H9 (cell line): ENCODE results near the gene ABCB6. TPM values are rescaled to one million over a fixed set of nuclear protein-coding genes. Genes with fewer than 3 reads are reported as not detected.

Experiments used
- DNase-seq: peaks from one replicate; pipeline ENCODE4 v3.0.0-alpha.2; 2017
- H2AFZ ChIP-seq: one replicate; pipeline ENCODE4 v1.6.1; 2013; ENCODE audit warnings: mild to moderate bottlenecking, low read length, control low read depth, moderate library complexity
- H2AK5ac ChIP-seq: 2 replicates; pipeline ENCODE4 v1.6.1; 2013; ENCODE audit warnings: low read length, control low read depth, mixed read lengths; ENCODE audit not compliant: insufficient read length
- H2BK120ac ChIP-seq: one replicate; pipeline ENCODE4 v1.6.1; 2013; ENCODE audit warnings: low read depth, mild to moderate bottlenecking, low read length, control low read depth, inconsistent platforms; ENCODE audit not compliant: poor library complexity, severe bottlenecking
- H2BK12ac ChIP-seq: 2 replicates; pipeline ENCODE4 v1.6.1; 2013; ENCODE audit warnings: low read length, control low read depth, mixed read lengths, low read depth; ENCODE audit not compliant: insufficient read length
- H2BK15ac ChIP-seq: 2 replicates; pipeline ENCODE4 v1.6.1; 2013; ENCODE audit warnings: low read depth, low read length, control low read depth
- H2BK20ac ChIP-seq: one replicate; pipeline ENCODE4 v1.6.1; 2013; ENCODE audit warnings: low read depth, mild to moderate bottlenecking, low read length, control low read depth, inconsistent platforms; ENCODE audit not compliant: poor library complexity, severe bottlenecking
- H2BK5ac ChIP-seq: 2 replicates; pipeline ENCODE4 v1.6.1; 2013; ENCODE audit warnings: low read length, control low read depth, mixed read lengths; ENCODE audit not compliant: insufficient read length
- H3K14ac ChIP-seq: 2 replicates; pipeline ENCODE4 v1.6.1; 2013; ENCODE audit warnings: low read length, control low read depth; ENCODE audit not compliant: insufficient read depth
- H3K18ac ChIP-seq: 2 replicates; pipeline ENCODE4 v1.6.1; 2013; ENCODE audit warnings: low read depth, mild to moderate bottlenecking, mixed read lengths, low read length, control low read depth; ENCODE audit not compliant: insufficient read length
- H3K23ac ChIP-seq: 2 replicates; pipeline ENCODE4 v1.6.1; 2013; ENCODE audit warnings: low read length, control low read depth, mixed read lengths, low read depth; ENCODE audit not compliant: insufficient read length
- H3K23me2 ChIP-seq: 2 replicates; pipeline ENCODE4 v1.6.1; 2013; ENCODE audit warnings: low read depth, mild to moderate bottlenecking, mixed read lengths, low read length, control low read depth; ENCODE audit not compliant: insufficient read length, poor library complexity, severe bottlenecking
- H3K27ac ChIP-seq: 2 replicates; pipeline ENCODE4 v1.5.1; 2013; ENCODE audit warnings: low read length, control low read depth, mixed read lengths, low read depth; ENCODE audit not compliant: insufficient read length
- H3K27me3 ChIP-seq: 2 replicates; pipeline ENCODE4 v1.6.1; 2013; ENCODE audit warnings: low read length, control low read depth, inconsistent platforms; ENCODE audit not compliant: insufficient read depth
- H3K4ac ChIP-seq: 2 replicates; pipeline ENCODE4 v1.6.1; 2013; ENCODE audit warnings: low read depth, mild to moderate bottlenecking, control low read depth, inconsistent platforms, low read length, moderate library complexity
- H3K4me1 ChIP-seq: 2 replicates; pipeline ENCODE4 v1.6.1; 2013; ENCODE audit warnings: low read length, control low read depth, inconsistent platforms; ENCODE audit not compliant: insufficient read depth
- H3K4me2 ChIP-seq: 2 replicates; pipeline ENCODE4 v1.6.1; 2013; ENCODE audit warnings: low read length, control low read depth, mixed read lengths; ENCODE audit not compliant: insufficient read length, insufficient read depth
- H3K56ac ChIP-seq: 2 replicates; pipeline ENCODE4 v1.6.1; 2013; ENCODE audit warnings: low read depth, mild to moderate bottlenecking, mixed read lengths, low read length, control low read depth; ENCODE audit not compliant: insufficient read length
- H3K79me1 ChIP-seq: 2 replicates; pipeline ENCODE4 v1.6.1; 2013; ENCODE audit warnings: low read depth, mild to moderate bottlenecking, moderate library complexity, low read length, control low read depth, inconsistent platforms; ENCODE audit not compliant: insufficient read depth, poor library complexity, severe bottlenecking
- H3K79me2 ChIP-seq: 2 replicates; pipeline ENCODE4 v1.6.1; 2013; ENCODE audit warnings: low read length, control low read depth, inconsistent platforms; ENCODE audit not compliant: insufficient read depth
- H3K9ac ChIP-seq: 2 replicates; pipeline ENCODE4 v1.6.1; 2013; ENCODE audit warnings: low read length, control low read depth, mixed read lengths; ENCODE audit not compliant: insufficient read length; ENCODE audit errors: extremely low read depth
- H3K9me3 ChIP-seq: one replicate; pipeline ENCODE4 v1.6.1; 2013; ENCODE audit warnings: low read depth, low read length, inconsistent platforms; ENCODE audit not compliant: control insufficient read depth
- H3T11ph ChIP-seq: one replicate; pipeline ENCODE4 v1.6.1; 2013; ENCODE audit warnings: mild to moderate bottlenecking, low read length, control low read depth, inconsistent platforms
- H4K20me1 ChIP-seq: one replicate; pipeline ENCODE4 v1.6.1; 2013; ENCODE audit not compliant: control insufficient read depth, insufficient read length, insufficient read depth
- H4K5ac ChIP-seq: 2 replicates; pipeline ENCODE4 v1.6.1; 2013; ENCODE audit warnings: low read depth, mild to moderate bottlenecking, mixed read lengths, low read length, control low read depth; ENCODE audit not compliant: insufficient read length
- H4K8ac ChIP-seq: replicated peaks from 2 replicates; pipeline ENCODE4 v1.6.1; 2013; ENCODE audit warnings: low read length, control low read depth, mixed read lengths, low read depth; ENCODE audit not compliant: insufficient read length
- H4K91ac ChIP-seq: 2 replicates; pipeline ENCODE4 v1.6.1; 2013; ENCODE audit warnings: low read depth, mild to moderate bottlenecking, moderate library complexity, mixed read lengths, low read length, control low read depth; ENCODE audit not compliant: insufficient read length
- H3K27ac Mint-ChIP-seq, 3 experiments: 2 replicates in 2 of 3; 3 replicates in 1 of 3; pipeline ENCODE4 v1.8.0; 2020 to 2021; ENCODE audit warnings: mixed read lengths in 3 of 3, mild to moderate bottlenecking in 1 of 3, moderate library complexity in 1 of 3
- H3K27me3 Mint-ChIP-seq: 2 replicates; pipeline ENCODE4 v1.8.0; 2021; ENCODE audit warnings: low read depth, mild to moderate bottlenecking, moderate library complexity, mixed read lengths
- H3K36me3 Mint-ChIP-seq, 3 experiments: 2 replicates in 2 of 3; 3 replicates in 1 of 3; pipeline ENCODE4 v1.8.0; 2020 to 2021; ENCODE audit warnings: low read depth in 3 of 3, mixed read lengths in 3 of 3; ENCODE audit not compliant: insufficient read depth in 1 of 3
- H3K4me1 Mint-ChIP-seq, 2 experiments: 2 replicates each; pipeline ENCODE4 v1.8.0; 2020; ENCODE audit warnings: mixed read lengths in 2 of 2
- H3K4me3 Mint-ChIP-seq, 2 experiments: 2 replicates in 1 of 2; 3 replicates in 1 of 2; pipeline ENCODE4 v1.8.0; 2020 to 2021; ENCODE audit warnings: mild to moderate bottlenecking in 2 of 2, mixed read lengths in 2 of 2, moderate library complexity in 1 of 2
- H3K9me3 Mint-ChIP-seq, 2 experiments: 2 replicates in 1 of 2; 3 replicates in 1 of 2; pipeline ENCODE4 v1.8.0; 2020; ENCODE audit warnings: mild to moderate bottlenecking in 2 of 2, mixed read lengths in 2 of 2, moderate library complexity in 1 of 2
- CTCF ChIP-seq: fragments of 200-600 bp; sonication (generic); conservative IDR thresholded peaks from 3 replicates; pipeline ENCODE4 v1.8.0; 2021; ENCODE audit warnings: antibody characterized with exemption, mild to moderate bottlenecking
- WGBS: extraction: QIAGEN DNeasy Blood & Tissue Kit; methylation state at CpG from one replicate; pipeline ENCODE4 v1.1.7; 2013; ENCODE audit warnings: missing lambda C conversion rate, low lambda C conversion rate, mixed read lengths; ENCODE audit not compliant: insufficient read length; ENCODE audit errors: extremely low coverage; 5-methylcytosine and 5-hydroxymethylcytosine counted together
- total RNA-seq: library from RNA; stranded (reverse); gene quantifications from 2 replicates; pipeline ENCODE4 v1.2.1, GENCODE V29; 2021

The ABCB6 gene
- total RNA-seq, 1 experiment from 2014 or later: 46.4 TPM

- no peak for DNase-seq
- no peak overlapping the region for H2BK15ac ChIP-seq
- H3K23ac ChIP-seq: no peak overlapping the region
These were observed 37.2 kb downstream of the ABCB6 start for GRCh38 chr2:219181531-219181930.

More at GRCh38 chr2:219181531-219181930, 37.2 kb downstream of the ABCB6 start:
- no peaks in the 10 kb centered on the region for H4K20me1 ChIP-seq
- H3K27ac ChIP-seq: no peak overlapping the region
- no peak overlapping the region for H3K18ac ChIP-seq
- no peak overlapping the region for H3K27ac Mint-ChIP-seq
- H3K4ac ChIP-seq: no peak overlapping the region
- H3K4me1 Mint-ChIP-seq: peaks cover 13 to 14% of the 10 kb centered on the region in 2 experiments
- no peaks in the 10 kb centered on the region for H3K79me2 ChIP-seq
- H3K4me1 ChIP-seq: 0 out of 2 replicates have a peak, but pooled peaks cover 3% of the 10 kb centered on the region
- H2BK20ac ChIP-seq: no peak overlapping the region
- H3K27me3 Mint-ChIP-seq: no peaks in the 10 kb centered on the region; the same call in 1 of the 2 replicates
- no peaks in the 10 kb centered on the region; a peak in 2 of 5 replicates for H3K9me3 Mint-ChIP-seq
- no peak overlapping the region for H3K14ac ChIP-seq
- no peak for TF ChIP-seq CTCF
- no peak overlapping the region for H3K56ac ChIP-seq
- H3K4me2 ChIP-seq: no peak overlapping the region
- peaks cover 13% of the 10 kb centered on the region for H3K23me2 ChIP-seq
- H4K8ac ChIP-seq: no peak overlapping the region
- no peak overlapping the region for H2BK12ac ChIP-seq
- H2AFZ ChIP-seq: no peak overlapping the region
- H3K4me3 Mint-ChIP-seq: no peak overlapping the region
- H3K36me3 Mint-ChIP-seq: peaks cover 16 to 45% (median 34%) of the 10 kb centered on the region in 3 experiments
- H4K5ac ChIP-seq: no peak overlapping the region
- H2AK5ac ChIP-seq: no peak overlapping the region
- H3K9ac ChIP-seq: no peak overlapping the region
- H3K9me3 ChIP-seq: no peaks in the 10 kb centered on the region
- H2BK5ac ChIP-seq: no peak overlapping the region
- H3T11ph ChIP-seq: no peak overlapping the region
- H3K27me3 ChIP-seq: no peaks in the 10 kb centered on the region
- H2BK120ac ChIP-seq: no peak overlapping the region
- H3K79me1 ChIP-seq: peaks cover 3% of the 10 kb centered on the region
- no CpG with 5 or more reads among the region's 6 CpGs for WGBS
- no peak overlapping the region for H4K91ac ChIP-seq
